NB4 (cell line): ENCODE data around the gene FBLN7.

Source experiments
- DNase-seq: peaks from one replicate; pipeline ENCODE4 v3.0.0; 2010; ENCODE audit warnings: low read depth
- H3K4me3 ChIP-seq: one replicate; pipeline ENCODE4 v1.5.1; 2011; ENCODE audit warnings: mild to moderate bottlenecking, low read depth, low read length, moderate library complexity
- CTCF ChIP-seq: IDR thresholded peaks from one replicate; pipeline ENCODE4 v1.5.1; 2012; ENCODE audit warnings: low read depth, low read length
- MYC ChIP-seq: IDR thresholded peaks from 2 replicates; pipeline ENCODE4 v1.6.1; 2011; ENCODE audit warnings: low read depth, low read length
- POLR2A ChIP-seq: IDR thresholded peaks from 2 replicates; pipeline ENCODE4 v1.6.1; 2011; ENCODE audit warnings: mild to moderate bottlenecking; ENCODE audit not compliant: insufficient read length; ENCODE audit errors: extremely low read depth
- TF ChIP-seq, protein P1 (sequence below): IDR thresholded peaks from 2 replicates; pipeline ENCODE4 v1.6.1; 2011; ENCODE audit warnings: low read depth, low read length

FBLN7 gene

DNA sequence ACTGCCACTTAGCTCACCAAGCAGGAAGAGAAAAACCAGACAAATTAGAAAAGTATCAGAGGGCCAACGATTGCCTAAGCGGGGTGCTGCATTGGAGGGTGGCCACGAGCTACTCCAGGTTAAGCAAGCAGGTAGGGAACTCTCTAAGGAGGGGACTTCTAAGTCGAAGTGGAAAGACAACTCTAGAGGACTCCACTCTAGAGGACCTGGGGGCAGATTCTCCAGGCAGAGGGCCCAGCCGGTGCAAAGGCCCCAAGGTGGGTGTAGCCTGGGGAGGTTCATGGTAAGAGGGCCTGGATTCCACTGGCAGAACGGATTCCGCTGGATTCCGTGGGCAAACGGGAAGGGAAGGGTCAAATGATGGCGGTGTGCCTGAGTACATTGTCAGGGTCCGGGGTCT is 12.7 kb downstream of the FBLN7 start:
- no peak overlapping the region for H3K4me3 ChIP-seq
- no peak for DNase-seq
- TF ChIP-seq MYC: no peak
- TF ChIP-seq, protein P1, sequence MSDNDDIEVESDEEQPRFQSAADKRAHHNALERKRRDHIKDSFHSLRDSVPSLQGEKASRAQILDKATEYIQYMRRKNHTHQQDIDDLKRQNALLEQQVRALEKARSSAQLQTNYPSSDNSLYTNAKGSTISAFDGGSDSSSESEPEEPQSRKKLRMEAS: no peak
- no peak for TF ChIP-seq CTCF

- DNase-seq: no peak
- no peak overlapping the region for H3K4me3 ChIP-seq
- TF ChIP-seq, protein P1: no peak
- TF ChIP-seq POLR2A: no peak
- no peak for TF ChIP-seq MYC
- no peak for TF ChIP-seq CTCF
Measured at GRCh38 chr2:112151271-112151670, 13.1 kb downstream of the FBLN7 start.

GRCh38 chr2:112151701-112152440 is 13.7 kb downstream of the FBLN7 start:
- DNase-seq: no peak
- H3K4me3 ChIP-seq: no peak overlapping the region
- TF ChIP-seq MYC (no peak), CTCF (no peak)

DNA sequence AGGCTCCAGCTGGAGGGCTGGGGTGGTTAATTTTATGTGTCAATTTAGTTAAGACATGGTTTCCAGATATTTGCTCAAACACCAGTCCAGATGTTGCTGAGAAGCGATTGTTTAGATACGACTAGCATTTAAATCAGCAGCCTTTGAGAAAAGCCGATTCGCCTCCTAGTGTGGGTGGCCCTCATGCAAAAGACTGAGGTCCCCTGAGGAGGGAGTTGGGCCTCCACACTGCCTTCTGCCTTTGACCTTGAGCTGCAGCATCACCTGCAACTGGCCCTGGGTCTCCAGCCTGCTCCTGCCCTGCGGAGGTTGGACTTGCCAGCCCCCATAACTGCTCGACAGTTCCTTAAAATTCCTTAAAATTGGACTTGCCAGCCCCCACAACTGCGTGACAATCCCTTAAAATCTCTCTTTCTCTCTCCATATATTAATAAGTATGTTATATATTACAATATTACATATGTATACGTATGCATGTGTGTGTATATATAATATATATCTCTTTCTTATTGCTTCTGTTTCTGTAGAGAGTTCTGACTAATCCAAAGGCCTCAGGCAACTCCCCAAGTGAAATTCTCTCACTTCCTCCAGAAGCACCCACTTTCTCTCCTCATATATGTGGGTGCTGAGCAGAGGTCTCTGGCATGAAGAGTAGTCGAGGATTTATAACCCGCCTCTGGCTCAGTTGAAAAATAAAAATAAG is 14.4 kb downstream of the FBLN7 start:
- no peak for TF ChIP-seq MYC
- TF ChIP-seq POLR2A: no peak
- TF ChIP-seq CTCF: no peak
- TF ChIP-seq, protein P1: no peak
- DNase-seq: no peak
- no peak overlapping the region for H3K4me3 ChIP-seq

DNA sequence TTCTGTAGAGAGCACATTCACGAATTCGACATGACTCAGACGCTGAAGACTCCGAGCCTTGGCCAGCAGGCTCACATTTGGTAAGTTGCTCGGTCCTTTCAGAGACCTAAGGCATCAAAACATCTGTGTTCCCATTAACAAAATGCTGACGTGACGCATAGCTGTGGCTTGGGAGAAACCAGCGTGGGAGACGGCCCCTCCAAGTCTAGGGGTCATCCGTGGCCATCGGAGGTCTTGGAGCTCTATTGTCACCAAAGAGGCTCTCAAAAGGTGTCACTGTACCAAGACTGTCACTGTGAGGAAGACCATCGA is 14.9 kb downstream of the FBLN7 start:
- H3K4me3 ChIP-seq: no peak overlapping the region
- no peak for DNase-seq
- TF ChIP-seq MYC (no peak), CTCF (no peak), POLR2A (no peak)
- TF ChIP-seq, protein P1: no peak
